ENCODE data around the gene CTPS2.

Gene CTPS2

DNA sequence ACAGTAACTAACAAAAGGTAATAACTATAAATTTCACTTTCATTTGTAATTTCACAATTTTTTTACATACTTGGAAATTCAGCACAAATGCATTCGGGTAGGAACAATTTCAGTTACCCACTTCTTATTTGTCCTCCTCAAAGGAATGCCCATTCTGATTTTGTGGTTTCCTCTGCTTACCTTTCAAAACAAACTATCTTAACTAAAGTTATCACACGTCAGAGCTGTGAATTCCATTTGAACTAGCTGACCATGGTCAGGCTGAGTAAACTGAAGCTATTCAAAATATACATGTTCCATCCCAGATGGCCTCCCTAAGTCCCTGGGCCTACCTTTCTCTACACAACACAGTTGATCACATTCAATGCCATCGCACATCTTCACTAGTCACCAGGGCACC is 4.5 kb downstream of the CTPS2 start:
- TF ChIP-seq, protein P1, sequence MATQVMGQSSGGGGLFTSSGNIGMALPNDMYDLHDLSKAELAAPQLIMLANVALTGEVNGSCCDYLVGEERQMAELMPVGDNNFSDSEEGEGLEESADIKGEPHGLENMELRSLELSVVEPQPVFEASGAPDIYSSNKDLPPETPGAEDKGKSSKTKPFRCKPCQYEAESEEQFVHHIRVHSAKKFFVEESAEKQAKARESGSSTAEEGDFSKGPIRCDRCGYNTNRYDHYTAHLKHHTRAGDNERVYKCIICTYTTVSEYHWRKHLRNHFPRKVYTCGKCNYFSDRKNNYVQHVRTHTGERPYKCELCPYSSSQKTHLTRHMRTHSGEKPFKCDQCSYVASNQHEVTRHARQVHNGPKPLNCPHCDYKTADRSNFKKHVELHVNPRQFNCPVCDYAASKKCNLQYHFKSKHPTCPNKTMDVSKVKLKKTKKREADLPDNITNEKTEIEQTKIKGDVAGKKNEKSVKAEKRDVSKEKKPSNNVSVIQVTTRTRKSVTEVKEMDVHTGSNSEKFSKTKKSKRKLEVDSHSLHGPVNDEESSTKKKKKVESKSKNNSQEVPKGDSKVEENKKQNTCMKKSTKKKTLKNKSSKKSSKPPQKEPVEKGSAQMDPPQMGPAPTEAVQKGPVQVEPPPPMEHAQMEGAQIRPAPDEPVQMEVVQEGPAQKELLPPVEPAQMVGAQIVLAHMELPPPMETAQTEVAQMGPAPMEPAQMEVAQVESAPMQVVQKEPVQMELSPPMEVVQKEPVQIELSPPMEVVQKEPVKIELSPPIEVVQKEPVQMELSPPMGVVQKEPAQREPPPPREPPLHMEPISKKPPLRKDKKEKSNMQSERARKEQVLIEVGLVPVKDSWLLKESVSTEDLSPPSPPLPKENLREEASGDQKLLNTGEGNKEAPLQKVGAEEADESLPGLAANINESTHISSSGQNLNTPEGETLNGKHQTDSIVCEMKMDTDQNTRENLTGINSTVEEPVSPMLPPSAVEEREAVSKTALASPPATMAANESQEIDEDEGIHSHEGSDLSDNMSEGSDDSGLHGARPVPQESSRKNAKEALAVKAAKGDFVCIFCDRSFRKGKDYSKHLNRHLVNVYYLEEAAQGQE (IDR thresholded peaks at IDR 0.05; ENCODE audit: insufficient read depth in 1 of 2, low read depth in 2 of 2, low read length in 2 of 2): no peak
- TF ChIP-seq SIN3A (IDR thresholded peaks at IDR 0.05; ENCODE audit: borderline replicate concordance, insufficient read depth, low read length) (no peak), FOXP2 (optimal IDR thresholded peaks at IDR 0.05; ENCODE audit: borderline replicate concordance, extremely low read depth, extremely low read length, insufficient read depth) (no peak), TAF1 (IDR thresholded peaks at IDR 0.05; ENCODE audit: borderline replicate concordance, insufficient read depth, low read length) (no peak), POLR2AphosphoS5 (IDR thresholded peaks at IDR 0.05; ENCODE audit: low read depth, low read length) (no peak)

DNA sequence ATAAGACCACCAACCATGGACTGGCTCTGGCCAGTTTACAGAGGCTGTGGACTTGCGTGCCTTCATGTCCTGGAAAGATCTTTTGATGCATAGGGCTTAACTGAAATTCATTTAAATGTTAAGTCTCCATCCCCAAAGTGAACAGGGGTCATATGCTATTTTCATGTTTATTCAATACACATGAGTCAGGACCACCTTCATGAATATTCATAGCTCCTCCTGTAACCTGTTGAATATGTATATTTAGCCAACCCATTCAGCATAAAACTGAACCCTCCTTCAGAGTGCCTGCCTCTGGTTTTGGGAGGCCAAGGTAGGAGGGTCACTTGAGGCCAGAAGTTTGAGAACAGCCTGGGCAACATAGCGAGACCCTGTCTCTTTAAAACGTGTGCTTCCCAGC is 7.1 kb downstream of the CTPS2 start:
- TF ChIP-seq SIN3A (IDR thresholded peaks at IDR 0.05; ENCODE audit: borderline replicate concordance, insufficient read depth, low read length) (no peak), TAF1 (IDR thresholded peaks at IDR 0.05; ENCODE audit: borderline replicate concordance, insufficient read depth, low read length) (no peak), POLR2AphosphoS5 (IDR thresholded peaks at IDR 0.05; ENCODE audit: low read depth, low read length) (no peak), FOXP2 (optimal IDR thresholded peaks at IDR 0.05; ENCODE audit: borderline replicate concordance, extremely low read depth, extremely low read length, insufficient read depth) (no peak)
- TF ChIP-seq, protein P1 (IDR thresholded peaks at IDR 0.05; ENCODE audit: insufficient read depth in 1 of 2, low read depth in 2 of 2, low read length in 2 of 2): no peak

DNA sequence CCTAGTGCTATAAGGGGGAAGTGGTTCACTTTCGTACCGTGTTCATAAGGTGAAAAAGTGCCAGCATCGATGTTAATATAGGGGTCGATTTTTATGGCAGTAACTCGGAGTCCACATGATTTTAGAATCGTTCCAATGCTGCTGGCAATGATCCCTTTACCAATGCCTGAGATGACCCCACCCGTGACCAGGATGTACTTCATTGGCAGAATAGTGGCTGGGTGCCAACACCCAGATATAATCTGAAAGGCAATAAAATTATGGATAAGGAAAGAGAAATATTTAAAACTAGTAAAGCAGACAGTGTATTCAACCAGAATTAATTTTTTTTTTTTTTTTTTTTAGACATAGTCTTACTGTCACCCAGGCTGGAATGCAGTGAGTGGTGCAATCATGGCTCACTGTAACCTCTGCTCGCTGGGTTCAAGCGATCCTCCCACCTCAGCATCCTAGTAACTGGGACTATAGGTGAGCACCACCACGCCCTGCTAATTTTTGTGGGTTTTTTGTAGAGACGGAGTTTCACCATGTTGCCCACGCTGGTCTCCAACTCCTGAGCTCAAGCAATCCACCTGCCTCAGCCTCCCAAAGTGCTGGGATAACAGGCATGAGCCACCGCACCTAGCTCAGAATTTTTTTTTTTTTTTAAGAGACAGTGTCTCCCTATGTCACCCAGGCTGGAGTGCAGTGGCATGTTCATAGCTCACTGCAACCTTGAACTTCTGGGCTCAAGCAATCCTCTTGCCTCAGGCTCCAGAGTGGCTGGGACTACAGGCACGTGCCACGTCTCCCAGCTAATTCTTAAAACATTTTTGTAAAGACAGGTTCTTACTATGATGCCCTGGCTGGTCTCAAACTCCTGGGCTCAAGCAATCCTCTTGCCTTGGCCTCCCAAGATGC is 9.5 kb downstream of the CTPS2 start:
- no peak for TF ChIP-seq FOXP2 (optimal IDR thresholded peaks at IDR 0.05; ENCODE audit: borderline replicate concordance, extremely low read depth, extremely low read length, insufficient read depth)
- no peak for TF ChIP-seq TAF1 (IDR thresholded peaks at IDR 0.05; ENCODE audit: borderline replicate concordance, insufficient read depth, low read length)
- no peak for TF ChIP-seq POLR2AphosphoS5 (IDR thresholded peaks at IDR 0.05; ENCODE audit: low read depth, low read length)
- TF ChIP-seq, protein P1 (IDR thresholded peaks at IDR 0.05; ENCODE audit: insufficient read depth in 1 of 2, low read depth in 2 of 2, low read length in 2 of 2): no peak
- no peak for TF ChIP-seq SIN3A (IDR thresholded peaks at IDR 0.05; ENCODE audit: borderline replicate concordance, insufficient read depth, low read length)

DNA sequence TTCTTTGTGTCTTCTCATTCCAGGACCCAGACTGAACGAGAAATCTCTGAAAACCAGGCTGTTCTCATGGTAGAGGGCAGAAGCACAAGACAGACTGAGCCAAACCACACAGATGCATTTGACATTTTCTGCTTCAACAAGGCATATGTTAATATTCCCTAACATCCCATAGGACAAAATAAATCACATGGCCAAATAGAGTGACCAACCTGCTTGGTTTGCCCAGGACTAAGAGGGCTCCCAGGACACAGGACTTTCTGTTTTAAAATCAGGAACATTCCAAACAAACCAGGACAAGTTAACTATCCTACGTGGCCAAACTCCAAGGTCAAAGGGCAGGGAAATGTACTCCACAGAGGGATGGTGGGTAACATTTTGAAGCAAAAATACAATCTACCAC is 11.7 kb downstream of the CTPS2 start:
- TF ChIP-seq SIN3A (IDR thresholded peaks at IDR 0.05; ENCODE audit: borderline replicate concordance, insufficient read depth, low read length) (no peak), POLR2AphosphoS5 (IDR thresholded peaks at IDR 0.05; ENCODE audit: low read depth, low read length) (no peak), TAF1 (IDR thresholded peaks at IDR 0.05; ENCODE audit: borderline replicate concordance, insufficient read depth, low read length) (no peak), FOXP2 (optimal IDR thresholded peaks at IDR 0.05; ENCODE audit: borderline replicate concordance, extremely low read depth, extremely low read length, insufficient read depth) (no peak)
- TF ChIP-seq, protein P1 (IDR thresholded peaks at IDR 0.05; ENCODE audit: insufficient read depth in 1 of 2, low read depth in 2 of 2, low read length in 2 of 2): no peak

Data from PFSK-1 (cell line).